ENCODE data around the gene ORMDL1.

DNA sequence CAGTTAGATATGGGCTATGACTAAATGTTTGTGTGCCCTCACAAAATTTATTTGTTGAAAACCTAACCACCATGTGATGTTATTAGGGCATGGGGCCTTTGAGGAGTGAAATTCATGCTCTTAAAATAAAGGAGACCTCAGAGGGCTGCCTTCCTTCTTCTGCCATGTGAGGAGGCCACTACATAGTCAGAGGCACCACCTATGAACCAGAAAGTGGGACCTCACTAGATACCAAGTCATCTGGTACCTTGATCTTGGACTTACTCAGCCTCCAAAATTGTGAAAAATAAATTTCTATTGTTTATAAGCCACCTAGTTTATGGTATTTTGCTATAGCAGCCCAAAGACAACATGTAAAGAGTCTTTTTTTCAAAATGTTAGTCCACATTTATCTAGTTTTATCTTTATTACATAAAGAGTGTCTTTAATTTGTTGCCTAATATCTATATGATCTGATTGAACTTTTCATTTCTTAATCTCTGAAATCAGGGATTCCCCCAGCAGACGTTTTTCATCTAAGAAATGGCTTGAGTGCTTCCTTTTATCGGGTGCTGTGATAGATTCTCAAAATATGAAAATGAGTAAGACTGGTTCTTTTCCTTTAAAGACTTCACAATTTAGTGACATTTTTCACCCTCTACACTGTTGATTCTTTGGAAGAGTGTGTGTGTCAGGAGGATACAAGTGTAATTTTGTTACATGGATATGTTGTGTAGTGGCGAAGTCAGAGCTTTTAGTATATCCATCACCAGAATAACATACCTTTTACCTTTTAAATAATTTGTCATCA is 34.3 kb upstream of the ORMDL1 start:
- TF ChIP-seq, protein P1, sequence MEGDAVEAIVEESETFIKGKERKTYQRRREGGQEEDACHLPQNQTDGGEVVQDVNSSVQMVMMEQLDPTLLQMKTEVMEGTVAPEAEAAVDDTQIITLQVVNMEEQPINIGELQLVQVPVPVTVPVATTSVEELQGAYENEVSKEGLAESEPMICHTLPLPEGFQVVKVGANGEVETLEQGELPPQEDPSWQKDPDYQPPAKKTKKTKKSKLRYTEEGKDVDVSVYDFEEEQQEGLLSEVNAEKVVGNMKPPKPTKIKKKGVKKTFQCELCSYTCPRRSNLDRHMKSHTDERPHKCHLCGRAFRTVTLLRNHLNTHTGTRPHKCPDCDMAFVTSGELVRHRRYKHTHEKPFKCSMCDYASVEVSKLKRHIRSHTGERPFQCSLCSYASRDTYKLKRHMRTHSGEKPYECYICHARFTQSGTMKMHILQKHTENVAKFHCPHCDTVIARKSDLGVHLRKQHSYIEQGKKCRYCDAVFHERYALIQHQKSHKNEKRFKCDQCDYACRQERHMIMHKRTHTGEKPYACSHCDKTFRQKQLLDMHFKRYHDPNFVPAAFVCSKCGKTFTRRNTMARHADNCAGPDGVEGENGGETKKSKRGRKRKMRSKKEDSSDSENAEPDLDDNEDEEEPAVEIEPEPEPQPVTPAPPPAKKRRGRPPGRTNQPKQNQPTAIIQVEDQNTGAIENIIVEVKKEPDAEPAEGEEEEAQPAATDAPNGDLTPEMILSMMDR (IDR thresholded peaks at IDR 0.05; ENCODE audit: poor library complexity): no peak
- TF ChIP-seq EZH2phosphoT487 (IDR thresholded peaks at IDR 0.05; ENCODE audit: low read depth, severe bottlenecking, unreplicated experiment): no peak
